HUES64 (cell line): ENCODE measurements around the gene DUSP5.

ENCODE experiments used
- H3K27ac ChIP-seq: 2 replicates; pipeline ENCODE4 v1.7.0; 2013; ENCODE audit warnings: low read depth, low read length, inconsistent platforms
- H3K27me3 ChIP-seq: 2 replicates; pipeline ENCODE4 v1.6.1; 2013; ENCODE audit warnings: mild to moderate bottlenecking, low read length; ENCODE audit not compliant: insufficient read depth
- H3K36me3 ChIP-seq: 2 replicates; pipeline ENCODE4 v1.6.1; 2013; ENCODE audit warnings: mild to moderate bottlenecking, low read length; ENCODE audit not compliant: insufficient read depth
- H3K4me1 ChIP-seq: 2 replicates; pipeline ENCODE4 v1.6.1; 2013; ENCODE audit warnings: mild to moderate bottlenecking, low read length, moderate library complexity; ENCODE audit not compliant: insufficient read depth
- H3K4me3 ChIP-seq: 2 replicates; pipeline ENCODE4 v1.5.1; 2013; ENCODE audit warnings: mild to moderate bottlenecking, low read length, moderate library complexity
- H3K9ac ChIP-seq: 2 replicates; pipeline ENCODE4 v1.6.1; 2013; ENCODE audit warnings: mild to moderate bottlenecking, low read depth, low read length
- H3K9me3 ChIP-seq: 2 replicates; pipeline ENCODE4 v1.6.1; 2013; ENCODE audit warnings: low read depth, low read length; ENCODE audit not compliant: insufficient read depth
- WGBS: fragments of 150-250, 120-280 bp; methylation state at CpG from one replicate; pipeline ENCODE4 v1.1.7; 2013; ENCODE audit warnings: missing lambda C conversion rate; 5-methylcytosine and 5-hydroxymethylcytosine counted together

Gene DUSP5

DNA sequence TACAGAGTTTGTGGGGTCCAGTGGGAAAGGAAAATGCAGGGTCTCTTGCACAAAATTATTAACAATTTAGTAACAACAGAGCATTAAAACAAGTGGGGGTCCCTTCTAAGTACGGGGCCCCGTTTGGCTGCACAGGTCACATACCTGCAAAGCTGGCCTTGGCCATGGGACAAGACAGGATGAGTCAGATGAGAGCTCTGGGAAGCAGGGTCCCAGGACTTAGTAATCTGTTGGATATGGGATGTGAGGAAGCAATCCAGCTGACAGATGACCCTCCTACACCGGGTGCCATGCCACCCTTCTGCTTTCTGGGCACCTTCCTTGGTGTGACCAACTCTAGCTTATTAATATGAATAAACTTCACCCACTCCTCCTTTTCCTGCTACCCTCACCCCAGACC is 3.2 kb upstream of the DUSP5 start:
- 92% methylated on average over 3 of the region's 3 CpGs for WGBS
- H3K27ac ChIP-seq, result no peak overlapping the region

DNA sequence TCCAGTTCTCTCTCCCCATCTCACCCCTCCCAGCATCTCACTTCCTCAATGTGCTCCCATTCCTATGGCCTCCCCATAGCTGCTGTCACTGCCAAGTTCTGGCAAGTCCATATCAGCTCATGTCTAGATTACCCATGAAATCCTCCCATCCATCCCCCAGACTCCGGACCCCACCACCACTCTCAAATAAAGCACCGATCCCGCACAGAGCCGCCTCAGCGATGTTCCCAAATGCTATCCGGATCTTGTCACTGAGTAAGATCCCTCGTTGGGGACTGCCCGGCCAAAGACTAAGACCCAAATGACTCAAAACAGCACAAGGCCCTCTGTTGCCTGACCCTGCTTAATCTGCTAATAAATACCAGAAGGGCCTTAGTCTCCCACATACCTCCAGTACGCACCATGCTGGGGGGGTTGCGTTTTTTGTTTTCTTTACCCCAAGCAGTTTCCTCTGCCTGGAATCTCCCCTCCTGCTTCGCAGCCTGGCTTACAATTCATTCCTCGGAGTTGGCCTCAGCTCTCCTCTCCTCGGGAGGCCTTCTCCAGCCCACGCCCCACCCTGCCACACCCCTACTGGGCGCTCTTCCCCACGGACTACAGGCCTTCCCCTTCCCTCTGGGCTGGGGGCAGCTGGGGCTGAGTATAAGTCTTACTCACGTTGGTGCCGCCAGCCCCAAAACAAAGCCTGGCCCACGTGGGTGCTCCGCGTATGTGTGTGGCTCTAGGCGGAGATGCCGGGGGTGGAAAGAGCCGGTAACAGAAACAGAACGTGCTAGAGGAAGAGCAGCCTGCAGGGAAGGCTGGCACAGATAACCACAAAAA is 1.8 kb upstream of the DUSP5 start:
- Histone ChIP-seq H3K9ac (peak overlapping the region; percentile 55), H3K9me3 (no peaks in the 10 kb centered on the region), H3K27ac (no peak overlapping the region), H3K4me1 (peaks cover 35% of the 10 kb centered on the region), H3K27me3 (peaks cover 39% of the 10 kb centered on the region), H3K36me3 (no peaks in the 10 kb centered on the region), H3K4me3 (peak overlapping the region; percentile 86)
- 21% methylated on average over 25 of the region's 25 CpGs for WGBS

More for the DNA sequence above, 3.2 kb upstream of the DUSP5 start:
- H3K4me1 ChIP-seq, result peaks cover 26% of the 10 kb centered on the region
- no peak overlapping the region for H3K4me3 ChIP-seq
- H3K9me3 ChIP-seq, result no peaks in the 10 kb centered on the region
- H3K36me3 ChIP-seq, result no peaks in the 10 kb centered on the region
- no peak overlapping the region for H3K9ac ChIP-seq
- H3K27me3 ChIP-seq, result peaks cover 31% of the 10 kb centered on the region

DNA sequence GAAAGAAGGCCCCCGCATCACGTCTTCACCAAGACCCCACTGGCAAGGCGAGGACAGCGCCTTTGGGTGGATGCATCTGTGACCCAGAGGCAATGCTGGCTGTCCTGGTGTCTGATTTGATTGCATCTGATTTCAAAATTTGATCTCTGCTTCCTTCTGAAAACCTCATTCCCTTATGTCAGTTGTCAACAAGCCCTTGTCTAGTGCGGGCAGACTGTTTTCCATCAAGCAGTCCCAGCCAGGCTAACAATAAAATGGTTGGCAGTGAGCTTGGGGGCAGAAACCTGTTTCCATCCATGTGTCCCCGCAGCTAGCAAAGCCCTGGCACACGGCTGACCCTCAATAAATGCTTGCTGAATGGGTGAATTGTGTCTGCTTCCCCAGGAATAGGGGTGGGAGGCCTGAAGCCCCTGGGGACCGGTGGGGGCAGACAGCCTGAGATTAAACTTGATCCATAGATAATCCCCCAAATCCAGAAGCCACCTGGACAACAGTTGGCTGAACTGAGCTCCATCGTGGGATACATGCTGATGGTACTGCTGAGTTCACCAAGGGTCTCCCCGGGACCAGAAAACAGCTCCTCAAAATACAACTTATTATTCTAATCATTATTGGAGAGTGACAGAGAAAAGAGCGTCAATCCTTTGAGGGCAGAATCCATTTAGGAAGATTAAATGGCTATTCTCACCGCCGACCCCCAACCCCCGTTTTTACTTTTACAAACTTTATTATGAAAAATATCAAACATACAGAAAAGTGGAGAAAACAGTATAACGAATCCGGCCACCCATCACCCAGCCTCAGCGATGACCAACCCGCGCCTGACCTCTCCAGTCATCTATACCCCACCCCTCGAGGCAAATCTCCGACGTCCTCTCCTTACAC is 912 bp upstream of the DUSP5 start:
- Histone ChIP-seq H3K27me3 (peaks cover 39% of the 10 kb centered on the region), H3K27ac (peak overlapping the region; percentile 73; the same call in 1 of the 2 replicates), H3K9me3 (no peaks in the 10 kb centered on the region), H3K9ac (peak overlapping the region; percentile 75), H3K4me3 (peak overlapping the region; percentile 86), H3K4me1 (peaks cover 42% of the 10 kb centered on the region), H3K36me3 (no peaks in the 10 kb centered on the region)
- 10% methylated on average over 22 of the region's 22 CpGs for WGBS

DNA sequence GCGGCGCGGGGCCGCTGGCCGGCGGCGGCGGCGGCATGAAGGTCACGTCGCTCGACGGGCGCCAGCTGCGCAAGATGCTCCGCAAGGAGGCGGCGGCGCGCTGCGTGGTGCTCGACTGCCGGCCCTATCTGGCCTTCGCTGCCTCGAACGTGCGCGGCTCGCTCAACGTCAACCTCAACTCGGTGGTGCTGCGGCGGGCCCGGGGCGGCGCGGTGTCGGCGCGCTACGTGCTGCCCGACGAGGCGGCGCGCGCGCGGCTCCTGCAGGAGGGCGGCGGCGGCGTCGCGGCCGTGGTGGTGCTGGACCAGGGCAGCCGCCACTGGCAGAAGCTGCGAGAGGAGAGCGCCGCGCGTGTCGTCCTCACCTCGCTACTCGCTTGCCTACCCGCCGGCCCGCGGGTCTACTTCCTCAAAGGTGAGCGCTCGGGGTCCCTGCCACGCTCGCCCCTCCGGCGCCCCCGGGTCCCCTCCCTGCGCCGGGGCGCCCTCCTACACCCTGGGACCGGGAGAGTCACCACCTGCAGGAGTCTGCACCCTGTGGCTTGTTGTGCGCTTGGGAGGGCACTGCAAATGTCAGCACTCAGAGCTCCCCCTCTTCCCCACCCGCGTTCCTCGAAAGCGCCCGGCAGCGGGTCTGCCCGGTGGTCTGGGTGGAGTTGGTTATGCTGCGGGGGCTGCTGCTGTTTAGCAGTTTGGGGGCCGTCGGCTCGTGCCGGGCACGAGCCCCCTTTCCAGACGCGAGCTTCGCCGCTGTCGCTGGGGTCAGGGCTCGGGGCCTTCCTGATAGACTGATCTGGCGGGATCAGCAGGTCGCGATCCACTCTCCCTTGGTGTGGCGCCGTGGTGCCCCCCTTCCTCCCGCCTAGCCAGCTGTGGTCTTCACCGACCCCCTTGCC is 627 bp downstream of the DUSP5 start:
- Histone ChIP-seq H3K9me3 (no peaks in the 10 kb centered on the region), H3K27me3 (peaks cover 39% of the 10 kb centered on the region), H3K36me3 (peaks cover 10% of the 10 kb centered on the region), H3K27ac (no peak overlapping the region), H3K4me1 (peaks cover 51% of the 10 kb centered on the region), H3K9ac (peak overlapping the region; percentile 34), H3K4me3 (peak overlapping the region; percentile 86)
- WGBS, result under 1% methylated on average over 107 of the region's 107 CpGs

DNA sequence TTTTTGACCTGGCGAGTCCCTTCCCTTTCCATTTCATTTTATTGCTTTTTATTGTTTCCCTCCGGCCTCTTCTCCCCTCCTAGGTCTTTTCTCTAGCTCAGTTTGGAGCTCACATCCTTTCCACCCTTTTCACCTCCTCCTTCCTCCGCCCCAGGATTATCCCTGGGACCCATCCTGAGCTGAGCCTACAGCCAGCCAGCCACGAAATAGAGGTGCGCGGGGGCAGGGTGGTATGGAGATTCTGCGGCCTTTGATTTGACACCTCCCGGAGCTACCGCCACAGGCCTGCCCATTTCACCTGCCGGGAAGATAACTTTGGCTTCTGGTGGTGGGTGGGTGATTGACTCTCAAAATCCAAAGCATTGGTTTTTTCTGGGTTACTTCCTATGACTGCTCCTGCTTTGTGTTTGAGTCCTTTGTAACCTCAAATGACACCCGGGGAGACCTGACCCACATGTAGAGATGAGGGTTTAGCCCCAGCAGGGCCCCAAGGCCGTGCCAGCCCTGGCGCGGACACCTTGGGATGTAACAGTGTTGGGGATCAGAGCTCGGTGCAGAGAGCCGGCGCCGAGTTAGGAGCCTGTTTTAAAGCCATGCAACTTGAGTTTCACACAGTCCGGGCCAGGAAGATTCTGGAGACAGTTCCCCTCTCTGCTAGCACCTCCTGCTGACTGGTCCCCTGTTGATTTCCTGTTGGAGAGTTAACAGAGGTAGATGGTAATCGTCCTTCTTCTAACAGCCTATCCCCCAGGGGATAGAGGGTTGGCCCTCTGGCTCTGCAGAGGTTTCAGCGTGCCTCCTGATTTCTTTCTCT is 1.5 kb downstream of the DUSP5 start:
- Histone ChIP-seq H3K9ac (peak overlapping the region; percentile 34; the same call in 1 of the 2 replicates), H3K27ac (peak overlapping the region; percentile 56; the same call in 1 of the 2 replicates), H3K9me3 (no peaks in the 10 kb centered on the region), H3K36me3 (peaks cover 19% of the 10 kb centered on the region), H3K4me3 (peak overlapping the region; percentile 86), H3K27me3 (peaks cover 39% of the 10 kb centered on the region), H3K4me1 (peaks cover 45% of the 10 kb centered on the region)
- 2% methylated on average over 20 of the region's 21 CpGs for WGBS

DNA sequence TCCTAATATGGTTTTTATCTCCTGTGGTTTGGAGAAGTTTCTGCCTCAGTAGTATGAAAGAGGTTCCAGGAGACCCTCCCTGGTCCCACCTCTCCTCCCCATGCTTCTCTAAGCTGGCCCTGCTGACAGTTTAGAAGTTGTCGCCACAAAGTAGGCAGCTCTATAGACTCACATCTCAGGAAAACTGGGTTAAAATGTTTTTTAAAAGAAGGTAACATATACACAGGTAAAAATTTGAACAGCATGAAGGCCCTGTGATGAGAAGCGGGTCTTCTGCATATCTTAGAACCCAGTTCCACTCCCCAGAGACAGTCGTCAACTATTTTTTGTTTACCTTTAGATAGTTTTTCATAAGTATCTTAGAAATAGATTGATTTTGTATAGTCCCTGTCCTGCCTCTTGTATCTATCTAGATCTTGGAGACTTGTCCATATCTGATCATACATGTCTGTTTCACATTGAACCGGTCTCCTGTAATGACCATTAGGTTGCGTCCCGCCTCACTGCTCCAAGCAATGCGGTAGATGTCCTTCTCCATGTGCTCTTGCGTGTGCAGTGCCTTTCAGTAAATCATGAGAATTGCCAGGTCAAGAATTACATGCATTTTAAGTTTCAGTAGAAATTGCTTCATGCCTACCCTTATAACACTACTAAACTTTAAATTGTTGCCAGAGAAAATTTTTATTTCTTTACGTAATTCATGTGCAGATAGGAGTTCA is 2.2 kb downstream of the DUSP5 start:
- H3K27me3 ChIP-seq, result peaks cover 39% of the 10 kb centered on the region
- H3K36me3 ChIP-seq, result peaks cover 26% of the 10 kb centered on the region
- peaks cover 44% of the 10 kb centered on the region for H3K4me1 ChIP-seq
- WGBS, result 57% methylated on average over 8 of the region's 9 CpGs
- H3K9me3 ChIP-seq, result no peaks in the 10 kb centered on the region
- peak overlapping the region; percentile 56; the same call in 1 of the 2 replicates for H3K27ac ChIP-seq
- H3K9ac ChIP-seq, result peak overlapping the region; percentile 24; the same call in 1 of the 2 replicates
- H3K4me3 ChIP-seq, result peak overlapping the region; percentile 86

DNA sequence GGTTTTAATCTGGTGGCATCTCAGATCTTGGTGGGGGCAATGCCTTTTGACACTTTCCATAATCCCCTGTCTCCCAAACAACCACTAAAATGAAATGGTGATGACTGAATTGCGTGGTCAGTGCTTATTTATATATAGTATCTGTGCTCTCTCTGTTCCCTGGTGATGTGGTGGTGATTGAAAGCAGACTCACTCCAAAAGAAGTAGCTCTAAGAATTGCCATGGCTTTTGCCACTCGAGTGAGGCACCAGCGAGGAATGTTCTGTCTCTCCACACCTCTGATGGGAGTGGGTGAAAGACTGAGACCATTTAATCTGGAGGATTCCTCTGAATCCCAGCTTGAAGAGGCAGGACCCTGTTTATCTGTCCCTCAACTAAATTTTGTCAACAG is 2.8 kb downstream of the DUSP5 start:
- Histone ChIP-seq H3K4me1 (peaks cover 44% of the 10 kb centered on the region), H3K27ac (no peak overlapping the region)
- WGBS, result 46% methylated on average over 2 of the region's 3 CpGs

DNA sequence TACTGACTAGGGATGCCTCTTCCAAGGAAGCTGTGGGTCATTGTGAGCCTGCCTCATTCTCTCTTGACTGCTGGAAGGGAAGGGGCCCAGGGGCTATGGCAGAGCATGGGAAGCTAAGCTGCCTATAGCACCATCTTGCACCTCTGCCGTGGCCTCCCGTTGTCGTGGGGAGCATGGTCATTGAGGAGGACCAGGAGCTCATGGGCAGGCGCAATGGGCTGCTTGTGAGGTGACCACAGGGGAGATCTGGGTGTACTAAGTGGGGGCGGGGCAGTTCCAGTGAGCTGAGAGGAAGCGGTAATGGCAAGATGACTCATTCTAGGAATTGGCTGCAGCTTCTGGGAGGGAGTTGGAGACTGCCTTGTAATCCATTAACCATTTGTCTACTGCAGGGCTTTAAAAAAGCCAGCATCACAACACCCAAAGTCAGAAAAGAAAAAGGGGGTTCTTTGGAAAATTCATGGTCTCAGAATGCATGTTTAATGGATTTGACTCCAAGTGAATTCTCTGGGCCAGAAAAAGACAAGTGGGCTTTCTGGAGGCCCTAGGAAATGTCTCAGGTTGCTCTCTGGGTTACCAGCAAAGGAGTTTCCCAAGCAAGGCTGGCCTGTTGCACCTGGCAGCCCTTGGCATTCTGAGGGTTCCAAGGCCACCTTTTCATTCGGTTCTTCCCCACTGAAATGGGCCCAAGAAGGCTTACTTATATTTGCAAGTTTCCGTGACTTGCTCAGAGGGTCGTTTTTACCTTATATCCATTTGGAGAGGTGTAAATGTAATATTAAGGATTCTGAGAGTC is 3.6 kb downstream of the DUSP5 start:
- WGBS, result 30% methylated on average over 9 of the region's 9 CpGs
- peak overlapping the region; percentile 25; the same call in 1 of the 2 replicates for H3K9ac ChIP-seq

More for the DNA sequence above, 2.8 kb downstream of the DUSP5 start:
- H3K27me3 ChIP-seq, result peaks cover 39% of the 10 kb centered on the region
- H3K4me3 ChIP-seq, result peak overlapping the region; percentile 86
- no peaks in the 10 kb centered on the region for H3K9me3 ChIP-seq
- H3K9ac ChIP-seq, result no peak overlapping the region
- peaks cover 32% of the 10 kb centered on the region for H3K36me3 ChIP-seq

More for the DNA sequence above, 3.6 kb downstream of the DUSP5 start:
- Histone ChIP-seq H3K9me3 (no peaks in the 10 kb centered on the region), H3K4me1 (peaks cover 37% of the 10 kb centered on the region), H3K27me3 (peaks cover 32% of the 10 kb centered on the region), H3K36me3 (peaks cover 39% of the 10 kb centered on the region), H3K4me3 (peak overlapping the region; percentile 86), H3K27ac (peak overlapping the region; percentile 33)
